GM12878 (cell line): ENCODE measurements around the gene ACADVL. TPM values are rescaled to one million over a fixed set of nuclear protein-coding genes. Genes with fewer than 3 reads are reported as not detected.

Source experiments
- ATAC-seq: fragments of 200-7000 bp; cut with Tn5 transposase; 3 replicates; pipeline ENCODE4 v1.9.1; 2020; ENCODE audit warnings: mild to moderate bottlenecking, moderate library complexity
- BruUV-seq: library from RNA; stranded (reverse); fragments of 400-500 nt; replicated peaks from 2 replicates; lab custom pipeline; 2021; lab: Mats Ljungman, UMichigan
- CTCF ChIA-PET: fragments of 300-600 bp; sonication (Branson Sonifier 250); formaldehyde crosslinking; extraction: SDS; loops from one replicate; lab custom pipeline; 2021; ENCODE audit warnings: inconsistent platforms; lab: Yijun Ruan, JAX
- POLR2A ChIA-PET: fragments of 350-600 bp; formaldehyde crosslinking; extraction: SDS; loops from one replicate; lab custom pipeline; 2021; ENCODE audit warnings: inconsistent platforms; lab: Charles Lee
- RAD21 ChIA-PET: fragments of 300-600 bp; sonication (Branson Sonifier 250); formaldehyde crosslinking; loops from one replicate; lab custom pipeline; 2023; ENCODE audit warnings: antibody characterized with exemption; ENCODE audit not compliant: unreplicated experiment; lab: Charles Lee
- SMC1A ChIA-PET: fragments of 300-600 bp; sonication (Branson Sonifier 250); formaldehyde crosslinking; loops from one replicate; lab custom pipeline; 2023; ENCODE audit not compliant: unreplicated experiment, uncharacterized antibody; lab: Charles Lee
- DNase-seq: peaks from one replicate; pipeline ENCODE4 v3.0.0-alpha.2; 2011; ENCODE audit warnings: low read depth, low spot score
- FAIRE-seq: peaks from 3 replicates; lab custom pipeline; 2011; peaks lifted over from hg19 to GRCh38; lab: Jason Lieb, UNC
- H2AFZ ChIP-seq: 2 replicates; pipeline ENCODE4 v1.6.0; 2011; ENCODE audit warnings: low read depth, low read length, control low read depth; ENCODE audit not compliant: control insufficient read depth
- H3K27ac ChIP-seq: 2 replicates; pipeline ENCODE4 v1.5.1; 2011; ENCODE audit warnings: control low read depth; ENCODE audit not compliant: control insufficient read depth, insufficient read depth
- H3K27me3 ChIP-seq, 2 experiments: replicated peaks in 1 of 2; 2 replicates each; pipeline versions ENCODE4 v1.6.0 to v1.6.1; 2011; ENCODE audit warnings: low read length in 1 of 2; ENCODE audit not compliant: control insufficient read depth in 2 of 2, insufficient read depth in 2 of 2
- H3K36me3 ChIP-seq, 2 experiments: 2 replicates each; pipeline ENCODE4 v1.5.1; 2011; ENCODE audit warnings: low read length in 1 of 2; ENCODE audit not compliant: control insufficient read depth in 2 of 2, insufficient read depth in 2 of 2
- H3K4me1 ChIP-seq: 2 replicates; pipeline ENCODE4 v1.6.1; 2011; ENCODE audit warnings: mild to moderate bottlenecking, low read length, moderate library complexity, mixed read lengths; ENCODE audit not compliant: control insufficient read depth, insufficient read depth
- H3K4me2 ChIP-seq: 2 replicates; pipeline ENCODE4 v1.6.0; 2011; ENCODE audit warnings: control low read depth; ENCODE audit not compliant: control insufficient read depth, insufficient read depth
- H3K4me3 ChIP-seq: fragments of 200-600 bp; sonication (generic); 2 replicates; pipeline ENCODE4 v1.5.1; 2016
- H3K79me2 ChIP-seq: 2 replicates; pipeline ENCODE4 v1.6.0; 2011; ENCODE audit warnings: low read length; ENCODE audit not compliant: control insufficient read depth, insufficient read depth
- H3K9ac ChIP-seq: 2 replicates; pipeline ENCODE4 v1.8.0; 2011; ENCODE audit warnings: low read length, control low read depth, mixed read lengths; ENCODE audit not compliant: control insufficient read depth, insufficient read depth
- H3K9me3 ChIP-seq: replicated peaks from 3 replicates; pipeline ENCODE4 v1.5.1; 2011; ENCODE audit warnings: mild to moderate bottlenecking, low read length; ENCODE audit not compliant: control insufficient read depth, insufficient read depth
- H4K20me1 ChIP-seq: 2 replicates; pipeline ENCODE4 v1.6.0; 2011; ENCODE audit not compliant: control insufficient read depth, insufficient read depth
- ASH2L ChIP-seq: fragments of 300-600, 200-600 bp; sonication (generic); IDR thresholded peaks from 2 replicates; pipeline ENCODE4 v1.6.1; 2017; ENCODE audit warnings: low read depth, mild to moderate bottlenecking, borderline replicate concordance
- CHD4 ChIP-seq: fragments of 200-600 bp; sonication (generic); IDR thresholded peaks from 2 replicates; pipeline ENCODE4 v1.6.1; 2016; ENCODE audit warnings: mild to moderate bottlenecking
- EED ChIP-seq: sonication (generic); IDR thresholded peaks from 2 replicates; pipeline ENCODE4 v1.6.1; 2016; ENCODE audit warnings: antibody characterized with exemption, low read depth
- HDAC6 ChIP-seq: fragments of 200-600 bp; sonication (generic); IDR thresholded peaks from one replicate; pipeline ENCODE4 v1.8.0; 2017; ENCODE audit warnings: antibody characterized with exemption; ENCODE audit not compliant: unreplicated experiment
- IKZF2 ChIP-seq, 2 experiments: fragments of 450-650 bp; IDR thresholded peaks; 2 replicates each; pipeline ENCODE4 v1.6.1; 2017; ENCODE audit warnings: mild to moderate bottlenecking in 2 of 2, moderate library complexity in 2 of 2
- JUND ChIP-seq: IDR thresholded peaks from 2 replicates; pipeline ENCODE4 v1.6.1; 2012; ENCODE audit warnings: low read depth, mild to moderate bottlenecking, low read length, improper control_type of control experiment, moderate library complexity
- MTA3 ChIP-seq: IDR thresholded peaks from 2 replicates; pipeline ENCODE4 v1.6.1; 2012; ENCODE audit warnings: low read length, inconsistent platforms, borderline replicate concordance
- NFIC ChIP-seq: IDR thresholded peaks from 2 replicates; pipeline ENCODE4 v1.6.1; 2012; ENCODE audit warnings: low read depth, mild to moderate bottlenecking, inconsistent platforms, low read length, moderate library complexity
- NFYA ChIP-seq: IDR thresholded peaks from 2 replicates; pipeline ENCODE4 v1.6.1; 2011; ENCODE audit warnings: low read depth, mild to moderate bottlenecking, low read length, improper control_type of control experiment, borderline replicate concordance
- NR2F1 ChIP-seq: fragments of 450-650 bp; conservative IDR thresholded peaks from 2 replicates; pipeline ENCODE4 v1.6.1; 2017; ENCODE audit warnings: mild to moderate bottlenecking
- PAX5 ChIP-seq: IDR thresholded peaks from 2 replicates; pipeline ENCODE4 v1.6.1; 2011; ENCODE audit warnings: low read depth, low read length, borderline replicate concordance
- RUNX3 ChIP-seq: IDR thresholded peaks from 2 replicates; pipeline ENCODE4 v1.6.1; 2012; ENCODE audit warnings: low read length, inconsistent platforms
- SMC3 ChIP-seq: IDR thresholded peaks from 2 replicates; pipeline ENCODE4 v1.6.1; 2011; ENCODE audit warnings: low read length, improper control_type of control experiment, borderline replicate concordance
- SPI1 ChIP-seq: IDR thresholded peaks from 2 replicates; pipeline ENCODE4 v1.6.1; 2011; ENCODE audit warnings: low read depth, mild to moderate bottlenecking, low read length, moderate library complexity, borderline replicate concordance; ENCODE audit not compliant: insufficient read depth
- SRF ChIP-seq, 2 experiments: IDR thresholded peaks; 2 replicates each; pipeline ENCODE4 v1.6.1; 2011; ENCODE audit warnings: low read depth in 2 of 2, low read length in 2 of 2, mild to moderate bottlenecking in 1 of 2, moderate library complexity in 1 of 2
- ZBTB33 ChIP-seq: fragments of 450-650 bp; IDR thresholded peaks from 2 replicates; pipeline ENCODE4 v1.6.1; 2017; ENCODE audit warnings: mild to moderate bottlenecking
- WGBS: methylation state at CpG from one replicate; pipeline ENCODE4 v1.1.6; 2016; ENCODE audit warnings: low lambda C conversion rate; ENCODE audit not compliant: insufficient replicate concordance, insufficient coverage; ENCODE audit errors: missing lambda C conversion rate; 5-methylcytosine and 5-hydroxymethylcytosine counted together
- in situ Hi-C: fragments of 300-500 bp; cut with MboI; formaldehyde crosslinking; loops from 9 replicates; pipeline ENCODE4 v1.14.3; 2018; ENCODE audit warnings: mixed read lengths
- intact Hi-C: fragments of 100-400 bp; cut with micrococcal nuclease; formaldehyde crosslinking; loops from one replicate; pipeline ENCODE4 v1.14.2; 2022; ENCODE audit not compliant: unreplicated experiment
- polyA plus RNA-seq, 11 experiments: library from polyadenylated mRNA; depleted of rRNA in 4 of 11; unstranded in 6 of 11; stranded (reverse) in 5 of 11; fragments of >200 nt; fragmentation: Nextera tagmentation in 4 of 11; fragmentation: Illumina TruSeq in 1 of 11; extraction: Ambion mirVana in 4 of 11; extraction: Trizol in 1 of 11; gene quantifications; 1 replicate in 1 of 11; 2 replicates in 10 of 11; pipeline versions ENCODE4 v1.2.1 to v1.2.3, GENCODE V29; 2011 to 2016; ENCODE audit warnings: inconsistent platforms in 2 of 11, missing spikeins in 2 of 11, low read depth in 1 of 11
- total RNA-seq, 4 experiments: library from RNA; depleted of rRNA in 3 of 4; stranded (reverse); fragments of >200 nt in 3 of 4; fragmentation: Illumina TruSeq in 1 of 4; extraction: Trizol in 1 of 4; gene quantifications; 2 replicates each; pipeline versions ENCODE4 v1.2.1 to v1.2.3, GENCODE V29; 2013 to 2021

ACADVL gene
- total and polyA plus RNA-seq, 10 of the 15 experiments (the other 5 are each of a cell fraction or from before 2014, with no cell fraction given) = 25.4 to 232 (median 180) TPM

GRCh38 chr17:7239091-7240027 is 19.6 kb downstream of the ACADVL start, which contains the start of gene PHF23 (continued):
- TF ChIP-seq ZBTB33 = no peak
- TF ChIP-seq JUND = no peak
- TF ChIP-seq ASH2L = no peak
- TF ChIP-seq SMC3 = no peak
- TF ChIP-seq CHD4 = no peak
- TF ChIP-seq PAX5 = peak; percentile 7; the same call in 1 of the 2 replicates
- no peak for TF ChIP-seq NR2F1
- TF ChIP-seq NFYA = no peak
- no peak for TF ChIP-seq MTA3

GRCh38 chr17:7240375-7240774 is 20.6 kb downstream of the ACADVL start:
- intact Hi-C loops (loop anchor here (5.0 kb wide), 1 partner anchor 67 kb away; the partner anchor contains the start of gene EIF5A), in situ Hi-C loops (no loop called here)
- CTCF ChIA-PET = interaction anchor here (1.3 to 6.0 kb wide), 2 partner anchors 20 to 26 kb away, joined by 3 to 70 read pairs; partner anchors contain the start of genes ACADVL and DLG4

More at GRCh38 chr17:7240375-7240774, 20.6 kb downstream of the ACADVL start:
- peak overlapping the region; percentile 83 for H3K4me3 ChIP-seq
- H3K9me3 ChIP-seq = no peaks in the 10 kb centered on the region
- 11% methylated on average over 4 of the region's 4 CpGs for WGBS
- peak overlapping the region; percentile 67 for H3K27ac ChIP-seq
- peaks cover 47% of the 10 kb centered on the region for H3K79me2 ChIP-seq
- no peaks in the 10 kb centered on the region for H3K27me3 ChIP-seq
- no TSS peak for BruUV-seq
- SMC1A ChIA-PET = interaction anchor here (3.6 to 4.3 kb wide), 2 partner anchors 10 to 20 kb away, joined by 26 to 34 read pairs; partner anchors contain the start of genes ACADVL, CTDNEP1, DLG4 and ELP5
- H3K4me2 ChIP-seq = peak overlapping the region; percentile 94
- H4K20me1 ChIP-seq = no peaks in the 10 kb centered on the region
- no peak overlapping the region for H2AFZ ChIP-seq
- no peak for ATAC-seq
- TF ChIP-seq NFIC (0 out of 2 replicates have a peak, but pooled peaks have one; percentile 17), IKZF2 (IDR thresholded peaks at IDR 0.05) (peak in 1 of 2 experiments; percentile 19; a peak in 1 of 4 replicates), SPI1 (peak; percentile 73), SRF (IDR thresholded peaks at IDR 0.05; ENCODE audit: low read depth in 2 of 2, low read length in 2 of 2) (no peak), HDAC6 (no peak), RUNX3 (0 out of 2 replicates have a peak, but pooled peaks have one; percentile 3), EED (peak; percentile 67)
- TF ChIP-seq, all 136 proteins: peak for 5
- no peak for FAIRE-seq
- ChIA-PET RAD21 (interaction anchor here (2.0 to 6.3 kb wide), 2 partner anchors 9 to 20 kb away, joined by 9 to 51 read pairs; partner anchors contain the start of genes ACADVL and DLG4), POLR2A (interaction anchor here (1.3 to 7.3 kb wide), 3 partner anchors 10 to 20 kb away, joined by 3 to 99 read pairs (median 43); partner anchors contain the start of genes ACADVL, CTDNEP1, DLG4 and ELP5)
- Histone ChIP-seq H3K36me3 (peaks cover 10 to 20% of the 10 kb centered on the region in 2 experiments), H3K4me1 (peaks cover 21% of the 10 kb centered on the region), H3K9ac (peak overlapping the region; percentile 93)
- no peak for DNase-seq
